ENCODE data around the gene VEGFD.

Gene VEGFD

GRCh38 chrX:15299941-15300851 lies 84.0 kb downstream of the VEGFD start:
- DNase-seq: no peak

- no peak for DNase-seq
Measured at GRCh38 chrX:15298780-15299179, 85.4 kb downstream of the VEGFD start.

GRCh38 chrX:15298201-15298600 lies 86.0 kb downstream of the VEGFD start:
- DNase-seq: no peak
